NCI-H2029 treated with DMSO at 0.1 percent for 48 hours (cell line): ENCODE data around the gene GPR137.

Experiments used
- DNase-seq: peaks from one replicate; lab custom pipeline; 2025; lab: John Stamatoyannopoulos, UW

Gene GPR137

DNA sequence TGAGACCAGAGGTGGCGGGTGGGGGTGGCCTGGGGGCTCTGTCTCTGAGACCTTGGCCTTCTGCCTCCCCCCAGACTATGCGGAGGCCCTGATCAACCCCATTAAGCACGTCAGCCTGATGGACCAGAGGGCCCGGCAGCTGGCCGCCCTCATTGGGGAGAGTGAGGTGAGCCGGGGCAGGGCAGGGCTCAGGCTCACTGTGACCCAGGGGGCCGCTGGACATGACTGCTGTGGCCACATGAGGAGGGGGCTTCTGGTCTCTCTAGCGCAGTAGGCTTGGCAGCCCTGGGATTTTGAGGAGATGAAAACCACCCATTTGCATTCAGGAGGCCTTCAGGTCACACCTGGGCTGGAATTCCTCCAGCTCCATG is 21.7 kb upstream of the GPR137 start:
- no peak for DNase-seq

DNA sequence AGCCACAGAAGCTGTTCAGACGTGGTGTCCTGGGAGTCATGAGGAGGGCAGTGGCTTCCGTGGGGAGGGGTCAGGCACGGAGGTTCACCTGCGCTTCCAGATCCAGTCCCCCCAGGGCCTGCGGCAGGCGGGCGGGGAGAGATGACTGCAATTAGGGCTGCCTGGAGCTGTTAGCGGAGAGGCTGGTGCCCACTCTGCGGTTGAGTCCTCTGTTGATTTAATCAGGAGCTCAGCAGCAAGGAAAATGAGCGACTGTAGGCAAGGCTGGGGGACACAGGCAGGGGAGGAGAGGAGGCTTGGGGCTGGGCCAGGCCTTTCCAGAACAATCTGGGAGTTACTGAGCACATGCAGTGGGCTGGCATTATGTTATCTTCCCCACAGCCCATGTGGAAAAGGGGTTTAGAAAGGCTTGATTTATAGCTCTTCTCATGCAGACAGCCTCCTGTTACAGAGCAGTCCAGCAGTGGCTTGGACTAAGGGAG is 21.2 kb upstream of the GPR137 start:
- no peak for DNase-seq

DNA sequence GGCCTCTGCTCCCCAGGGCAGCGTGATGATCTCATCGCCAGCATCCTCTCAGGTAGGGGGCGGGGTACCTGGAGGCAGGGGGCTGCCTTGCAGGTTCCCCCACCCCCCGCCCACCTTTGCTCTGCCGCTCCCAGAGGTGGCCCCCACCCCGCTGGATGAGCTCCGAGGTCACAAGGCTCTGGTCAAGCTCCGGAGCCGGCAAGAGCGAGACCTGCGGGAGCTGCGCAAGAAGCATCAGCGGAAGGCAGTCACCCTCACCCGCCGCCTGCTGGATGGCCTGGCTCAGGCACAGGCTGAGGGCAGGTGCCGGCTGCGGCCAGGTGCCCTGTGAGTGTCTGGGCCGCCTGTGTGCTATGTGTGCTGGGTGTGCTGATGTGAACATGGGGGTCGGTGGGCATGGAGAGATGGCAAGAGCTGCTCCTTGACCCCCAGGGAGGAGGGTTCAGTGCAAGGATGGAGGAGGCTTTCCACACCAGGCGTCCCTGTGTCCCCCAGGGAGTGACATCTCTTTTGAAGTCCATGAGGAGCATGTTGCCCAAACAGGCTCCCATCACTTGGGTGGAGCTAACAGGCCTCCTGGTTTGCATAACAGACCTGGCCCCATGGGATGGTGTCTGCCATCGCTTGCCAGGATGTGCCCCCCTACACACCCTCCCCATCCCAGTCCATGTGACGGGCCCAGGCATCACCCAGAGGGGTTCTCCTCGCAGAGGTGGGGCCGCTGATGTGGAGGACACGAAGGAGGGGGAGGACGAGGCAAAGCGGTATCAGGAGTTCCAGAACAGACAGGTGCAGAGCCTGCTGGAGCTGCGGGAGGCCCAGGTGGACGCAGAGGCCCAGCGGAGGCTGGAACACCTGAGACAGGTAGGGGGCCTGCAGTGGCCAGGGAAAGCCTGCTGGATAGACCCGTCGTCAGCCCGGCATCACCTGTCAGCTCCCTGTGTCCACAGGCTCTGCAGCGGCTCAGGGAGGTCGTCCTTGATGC is 20.2 kb upstream of the GPR137 start:
- DNase-seq: no peak

DNA sequence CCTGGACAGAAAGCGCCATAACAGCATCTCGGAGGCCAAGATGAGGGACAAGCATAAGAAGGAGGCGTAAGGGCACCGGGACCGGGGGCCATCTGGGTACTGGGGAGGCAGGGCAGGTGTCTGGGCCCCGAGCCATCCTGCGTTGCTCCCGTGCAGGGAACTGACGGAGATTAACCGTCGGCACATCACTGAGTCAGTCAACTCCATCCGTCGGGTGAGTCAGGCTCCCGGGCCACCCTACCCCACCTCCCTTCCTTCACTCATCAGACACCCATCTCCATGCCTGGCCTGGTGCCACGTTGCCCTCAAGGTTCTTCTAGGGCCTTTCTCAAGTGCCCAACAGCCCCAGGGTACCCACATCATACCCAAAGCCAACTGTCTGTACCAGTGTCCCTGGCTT is 19.3 kb upstream of the GPR137 start:
- DNase-seq: no peak

DNA sequence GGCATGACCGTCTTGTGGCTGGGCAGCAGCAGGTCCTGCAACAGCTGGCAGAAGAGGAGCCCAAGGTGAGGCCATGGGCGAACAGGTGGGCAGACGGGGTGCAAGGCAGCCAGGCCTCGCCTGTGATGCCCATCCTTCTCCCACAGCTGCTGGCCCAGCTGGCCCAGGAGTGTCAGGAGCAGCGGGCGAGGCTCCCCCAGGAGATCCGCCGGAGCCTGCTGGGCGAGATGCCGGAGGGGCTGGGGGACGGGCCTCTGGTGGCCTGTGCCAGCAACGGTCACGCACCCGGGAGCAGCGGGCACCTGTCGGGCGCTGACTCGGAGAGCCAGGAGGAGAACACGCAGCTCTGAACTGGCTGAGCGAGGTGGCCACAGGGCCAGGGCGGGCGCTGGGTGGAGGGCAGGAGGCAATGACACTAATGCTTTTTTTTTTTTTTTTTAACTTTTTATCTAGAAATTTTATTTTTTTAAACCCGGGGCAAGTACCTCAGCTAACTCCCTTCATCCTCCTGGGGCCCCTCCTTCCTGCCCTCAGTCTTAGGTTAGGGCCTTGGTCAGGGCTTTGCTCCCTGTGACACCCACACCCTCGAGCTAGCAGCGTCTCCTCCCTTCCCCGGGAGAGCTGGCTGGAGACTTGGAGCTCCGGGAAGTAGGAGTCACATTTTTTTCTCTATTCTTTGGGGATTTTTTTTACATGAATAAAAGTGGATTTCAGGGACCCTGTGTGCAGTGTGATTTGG is 18.3 kb upstream of the GPR137 start:
- no peak for DNase-seq

DNA sequence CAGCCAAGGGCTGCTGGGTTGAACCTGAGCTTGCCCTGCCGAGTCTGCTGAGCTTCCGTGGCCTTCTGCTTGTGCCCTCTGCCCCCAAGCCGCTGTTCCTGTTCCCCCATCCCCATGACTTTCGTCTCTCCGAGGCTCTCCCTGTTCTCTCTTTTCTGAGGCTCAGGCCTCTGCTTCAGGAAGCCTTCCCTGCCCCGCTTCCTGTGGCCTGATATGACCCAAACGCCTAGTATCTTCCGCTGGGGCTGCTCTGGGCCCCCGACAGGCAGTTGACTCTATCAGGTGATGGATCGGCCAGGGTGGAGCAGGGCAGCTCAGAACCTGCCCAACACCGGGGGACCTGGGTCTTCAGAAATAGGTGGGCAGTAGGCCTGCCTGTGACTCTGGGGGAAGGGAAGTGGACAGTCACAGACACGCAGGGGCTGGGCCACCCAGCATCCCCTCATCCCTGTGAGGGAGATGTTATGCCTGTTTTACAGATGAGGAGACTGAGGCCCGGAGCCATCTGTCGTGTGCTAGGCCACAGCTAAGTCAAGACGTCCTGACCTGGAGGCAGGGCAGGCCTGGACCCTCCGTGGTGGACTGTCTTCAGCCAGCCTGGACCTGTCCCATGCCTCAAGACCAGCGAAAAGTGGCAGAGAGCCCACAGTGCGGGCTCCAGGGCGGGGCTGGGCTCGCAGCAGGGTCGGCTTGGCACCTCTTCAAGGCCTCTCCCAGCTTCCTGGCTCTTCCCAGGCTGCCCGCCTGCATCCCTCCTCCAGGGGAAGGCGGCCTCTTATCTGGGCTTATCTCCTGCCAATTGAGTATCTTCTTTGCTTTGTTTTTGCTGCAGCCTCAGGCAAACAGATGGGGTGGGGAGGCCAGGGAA is 17.4 kb upstream of the GPR137 start:
- DNase-seq: peak; percentile 50

DNA sequence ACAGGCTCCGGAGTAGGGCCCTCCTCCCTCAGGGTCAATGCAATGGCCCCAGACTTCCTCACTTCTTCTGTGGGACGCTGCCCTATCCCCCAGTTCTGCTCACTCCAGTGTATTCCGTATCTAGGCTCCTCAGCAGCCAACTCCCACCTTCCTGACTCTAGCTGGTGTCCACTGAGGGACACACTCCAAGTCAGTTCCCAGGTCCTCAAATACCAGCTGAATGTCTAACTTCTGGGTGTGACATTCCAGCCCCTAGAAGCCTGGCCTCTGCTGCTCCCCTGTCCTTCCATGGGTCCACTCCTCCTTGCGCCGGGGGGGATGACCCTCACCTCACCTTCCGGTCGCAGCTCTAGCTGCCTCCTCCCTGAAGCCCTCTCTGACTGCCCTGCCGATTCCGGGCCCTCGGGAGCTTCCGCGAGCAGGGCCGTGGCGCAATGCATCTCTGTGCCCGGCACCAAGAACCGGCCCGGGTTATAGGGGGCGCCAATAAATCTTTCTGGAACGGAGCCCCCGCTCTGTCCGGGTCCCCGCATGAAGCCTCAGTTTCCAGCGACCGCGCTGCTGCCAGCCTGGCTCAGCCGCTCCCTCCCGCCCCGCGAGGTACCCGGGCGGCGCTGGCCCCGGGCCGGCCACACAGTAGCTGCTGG is 16.6 kb upstream of the GPR137 start:
- DNase-seq: no peak

DNA sequence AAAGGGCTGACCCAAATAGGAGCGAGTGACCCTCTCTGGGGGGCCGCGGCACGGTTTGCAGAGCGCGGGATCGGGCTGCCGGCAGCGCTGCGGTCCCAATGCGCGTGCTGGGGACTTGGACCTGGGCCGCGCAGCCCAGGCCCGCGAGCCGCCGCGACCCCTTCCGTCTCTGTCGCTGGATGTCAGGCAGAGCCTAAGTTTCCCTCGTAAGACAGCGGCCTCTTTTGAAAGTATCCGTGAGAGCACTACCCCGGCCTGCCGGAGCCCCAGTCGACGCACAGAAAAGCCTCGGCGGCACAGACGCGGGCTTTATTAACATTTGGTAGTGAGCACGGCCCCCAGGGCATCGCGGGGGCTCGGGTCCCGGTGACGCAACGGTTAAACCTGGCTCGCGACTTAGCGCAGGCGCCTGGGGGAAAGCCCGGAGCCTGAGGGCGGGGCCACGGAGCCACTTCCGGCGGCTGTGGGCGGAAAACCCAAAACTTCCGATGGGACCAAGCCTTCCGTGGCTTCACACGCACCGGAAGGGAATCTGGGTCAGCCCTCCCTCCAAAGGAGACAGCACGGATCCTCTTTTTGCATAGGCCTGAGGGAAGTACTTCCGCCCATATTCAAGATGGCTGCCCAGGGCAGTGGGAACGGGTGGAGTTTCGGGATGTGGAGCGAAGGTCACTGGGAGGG is 16.0 kb upstream of the GPR137 start:
- peak; percentile 94 for DNase-seq

DNA sequence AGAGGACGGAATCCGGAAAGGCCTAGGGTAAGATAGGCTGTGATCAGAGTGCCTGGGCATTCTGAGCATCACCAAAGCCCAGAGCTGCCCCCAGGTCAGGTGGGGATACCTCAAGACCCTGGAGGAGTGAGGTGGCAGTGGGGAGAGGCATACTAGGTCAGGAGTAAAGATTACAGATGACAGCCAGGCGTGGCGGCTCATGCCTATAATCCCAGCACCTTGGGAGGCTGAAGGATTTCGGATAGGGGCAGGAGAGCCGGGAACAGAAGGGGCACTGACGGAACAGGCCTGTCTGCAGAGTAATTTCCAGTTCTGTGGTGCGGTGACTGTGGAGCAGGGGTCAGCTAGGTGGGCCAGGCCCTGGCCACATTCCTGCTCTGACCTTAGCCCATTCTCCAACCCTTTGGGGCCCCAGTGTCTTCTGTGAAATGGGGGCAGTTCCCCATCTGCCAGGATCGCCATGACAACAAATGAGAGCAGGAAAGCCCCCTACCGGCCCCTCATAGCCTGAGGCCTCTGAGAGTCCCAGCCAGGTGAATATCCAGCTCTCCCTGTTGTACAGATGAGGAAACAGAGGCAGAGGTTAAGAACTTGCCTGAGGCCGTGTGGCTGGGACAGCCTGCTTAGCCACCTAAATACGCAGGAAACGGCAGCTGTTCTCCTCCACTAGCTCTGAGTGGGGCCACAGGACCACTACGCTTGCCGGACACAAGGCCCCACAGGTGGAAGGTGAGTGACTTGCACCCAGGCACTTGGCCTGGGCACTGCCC is 10.4 kb upstream of the GPR137 start:
- DNase-seq: no peak

DNA sequence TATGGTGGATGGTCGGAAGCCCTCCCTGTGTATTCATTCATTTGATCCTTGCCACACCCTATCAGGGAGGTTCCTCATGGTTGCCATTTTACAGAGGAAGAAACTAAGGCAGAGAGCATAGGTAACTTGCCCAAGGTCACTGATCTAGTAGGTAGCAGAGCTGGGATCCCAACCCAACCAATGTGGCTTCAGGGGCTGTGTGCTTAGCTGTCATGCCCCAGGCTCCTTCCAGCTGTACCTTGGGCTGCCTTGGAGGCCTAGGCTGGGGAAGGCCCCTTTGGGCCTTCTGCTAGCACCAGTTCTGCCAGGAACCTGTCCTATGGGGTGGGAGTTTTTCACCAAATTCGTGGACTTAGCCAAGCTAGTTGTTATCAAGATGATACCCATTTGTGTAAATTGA is 9.8 kb upstream of the GPR137 start:
- no peak for DNase-seq

DNA sequence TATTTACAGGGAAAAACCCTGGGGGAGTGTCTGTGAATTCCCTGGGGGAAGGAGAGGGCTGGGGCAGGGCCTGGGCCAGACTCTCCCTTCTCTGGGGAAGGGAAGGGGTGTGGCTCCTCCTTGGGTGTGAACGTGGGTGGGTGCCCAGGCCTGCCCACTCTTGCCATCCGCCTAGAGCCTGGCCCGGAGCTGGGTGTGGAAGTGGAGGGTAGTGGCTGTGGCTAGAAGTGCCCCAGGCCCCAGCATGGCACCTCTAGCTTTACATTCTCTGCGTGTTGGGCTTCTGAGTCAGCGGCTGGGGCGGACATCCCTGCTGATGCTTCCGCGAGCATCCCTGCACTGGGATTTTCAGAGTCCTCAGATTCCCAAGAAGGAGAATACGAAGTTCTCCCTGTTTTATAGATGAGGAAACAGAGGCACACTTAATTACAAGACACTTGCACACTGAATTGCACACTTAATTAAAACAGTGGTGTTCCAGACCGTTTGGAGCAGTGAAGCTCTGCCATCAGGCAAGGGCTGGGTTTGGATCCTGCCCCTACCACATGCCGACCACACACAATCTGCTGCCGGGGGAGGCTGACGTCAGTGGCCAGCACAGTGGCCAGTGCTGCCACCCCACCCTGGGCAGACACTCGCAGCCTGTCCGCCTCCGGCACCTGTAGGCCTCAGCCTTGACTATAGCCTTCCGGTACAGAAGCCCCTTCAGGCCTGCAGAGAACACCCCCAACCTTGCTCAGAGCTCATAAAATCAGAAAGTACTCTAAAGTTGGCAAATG is 8.8 kb upstream of the GPR137 start:
- no peak for DNase-seq

DNA sequence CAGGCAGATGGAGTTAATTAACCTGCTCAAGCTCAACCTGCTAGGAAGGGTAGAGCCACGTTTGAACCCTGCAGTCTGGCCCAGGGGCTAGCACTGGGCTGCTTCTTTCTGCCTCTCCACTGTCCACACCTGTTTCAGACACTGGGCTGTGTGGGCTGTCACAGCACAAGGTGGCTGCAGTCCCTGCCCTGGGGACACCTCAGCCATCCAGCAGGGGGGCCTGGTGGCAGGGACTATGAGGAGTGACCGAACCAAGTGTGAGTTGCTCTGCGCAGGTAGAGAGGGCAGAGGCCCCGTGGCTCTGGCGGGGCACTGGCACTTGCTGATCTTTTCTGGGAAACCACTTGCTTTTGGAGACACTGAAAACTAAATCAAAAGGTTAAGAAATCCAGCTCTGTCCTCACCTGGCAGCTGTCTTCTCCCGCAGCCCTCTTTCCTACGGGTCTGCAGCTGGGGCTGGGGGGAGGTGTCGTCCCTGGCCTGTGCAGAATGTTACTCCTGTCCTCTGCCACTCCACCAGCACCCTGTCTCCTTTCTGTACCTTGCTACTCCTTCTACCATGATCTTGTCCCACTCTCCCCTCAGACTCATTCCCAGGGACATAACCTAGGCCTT is 7.0 kb upstream of the GPR137 start:
- DNase-seq: no peak

DNA sequence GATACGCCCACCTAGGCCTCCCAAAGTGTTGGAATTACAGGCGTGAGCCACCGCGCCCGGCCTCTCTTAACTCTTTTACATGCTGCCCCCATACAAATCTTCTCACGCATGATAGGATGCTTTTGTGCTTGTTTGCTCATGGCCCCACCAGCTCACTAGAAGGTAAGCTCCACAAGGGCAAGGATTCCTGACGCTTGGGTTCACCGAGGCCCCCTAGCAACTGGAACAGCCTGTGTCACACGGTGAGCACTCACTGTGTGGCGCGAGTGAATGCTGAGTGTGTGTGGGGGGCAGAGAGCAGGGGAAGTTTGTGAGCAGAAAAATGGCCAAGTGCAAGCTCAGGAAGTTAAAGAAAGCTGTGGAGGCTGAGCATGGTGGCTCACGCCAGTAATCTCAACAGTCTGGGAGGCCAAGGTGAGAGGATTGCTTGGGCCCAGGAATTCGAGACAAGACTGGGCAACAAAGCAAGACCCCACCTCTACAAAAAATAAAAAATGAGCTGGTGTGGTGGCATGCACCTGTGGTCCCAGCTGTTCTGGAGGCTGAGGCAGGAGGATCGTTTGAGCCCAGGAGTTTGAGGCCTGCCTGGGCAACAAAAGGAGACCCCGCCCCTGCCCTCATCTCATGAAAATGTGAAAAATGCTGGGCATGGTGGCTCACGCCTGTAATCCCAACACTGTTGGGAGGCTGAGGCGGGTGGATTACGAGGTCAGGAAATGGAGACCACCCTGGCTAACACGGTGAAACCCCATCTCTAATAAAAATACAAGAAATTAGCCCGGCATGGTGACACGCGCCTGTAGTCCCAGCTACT is 3.5 kb upstream of the GPR137 start:
- DNase-seq: no peak

DNA sequence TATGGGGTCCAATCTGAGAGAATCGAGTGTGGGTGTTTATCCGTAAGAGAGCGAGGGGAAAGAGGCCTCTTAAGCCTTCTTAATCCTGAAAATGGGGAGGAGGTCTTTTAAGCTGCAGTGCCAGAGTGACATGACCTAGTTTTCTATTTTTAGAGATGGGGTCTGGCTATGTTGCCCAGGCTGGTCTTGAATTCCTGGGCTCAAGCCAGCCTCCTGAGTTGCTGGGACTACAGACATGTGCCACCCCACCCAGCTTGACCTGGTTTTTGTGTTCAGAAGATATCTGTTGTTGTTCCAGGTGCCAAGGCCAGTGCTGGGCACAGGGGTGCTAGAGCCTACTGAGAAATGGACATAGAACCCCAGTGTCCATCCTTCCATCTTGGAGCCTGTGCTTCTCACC is 2.6 kb upstream of the GPR137 start:
- DNase-seq: no peak

DNA sequence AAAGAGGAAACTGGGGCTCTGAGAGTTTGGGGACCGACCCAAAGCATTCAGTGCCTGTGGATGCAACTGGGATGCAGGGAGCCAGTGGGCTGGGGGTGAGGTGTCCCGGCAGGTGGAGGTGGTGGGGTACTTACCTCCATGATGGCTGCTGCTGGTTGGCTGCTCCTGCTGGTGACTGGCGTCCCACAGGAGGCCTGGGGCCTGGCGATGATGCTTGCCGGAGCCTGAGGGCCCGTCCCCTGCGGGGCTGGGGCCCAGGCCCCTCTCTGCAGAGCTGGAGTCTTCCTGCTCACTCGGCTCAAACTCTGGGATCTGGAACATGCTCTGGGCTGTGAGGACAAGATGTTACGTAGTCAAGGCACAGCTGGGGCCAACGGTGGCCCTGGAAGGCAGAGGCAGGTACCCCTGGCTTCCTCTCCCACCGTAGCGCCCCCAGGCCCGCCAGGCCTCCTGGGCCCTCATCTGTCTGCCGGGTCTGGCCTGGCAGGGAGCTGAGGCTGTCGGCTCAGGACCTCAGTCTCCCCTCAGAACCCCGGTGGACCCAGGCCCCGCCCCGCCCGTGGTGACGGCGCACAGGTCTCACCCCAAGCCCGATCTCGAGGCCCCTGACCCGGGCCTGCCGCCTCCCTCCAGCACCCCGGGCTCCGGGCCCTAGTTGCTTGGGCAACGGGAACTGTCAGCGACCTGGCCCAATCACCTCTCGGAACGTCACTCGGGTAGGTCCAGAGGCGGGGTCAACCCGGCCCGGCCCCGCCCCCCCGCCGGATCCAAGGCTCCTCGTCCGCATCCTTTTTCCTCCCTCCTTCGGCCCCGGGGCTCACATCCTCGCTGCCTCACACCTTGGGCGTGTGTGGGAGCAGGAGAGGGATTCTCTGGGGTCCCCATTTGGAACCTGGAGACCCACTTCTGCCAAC is 1.3 kb upstream of the GPR137 start, which contains the start of gene BAD:
TSS of gene BAD (minus strand) at position 618 of the 914 bp plus-strand sequence. CDS start at position 321, 297 bp downstream.
- peak; percentile 81 for DNase-seq

DNA sequence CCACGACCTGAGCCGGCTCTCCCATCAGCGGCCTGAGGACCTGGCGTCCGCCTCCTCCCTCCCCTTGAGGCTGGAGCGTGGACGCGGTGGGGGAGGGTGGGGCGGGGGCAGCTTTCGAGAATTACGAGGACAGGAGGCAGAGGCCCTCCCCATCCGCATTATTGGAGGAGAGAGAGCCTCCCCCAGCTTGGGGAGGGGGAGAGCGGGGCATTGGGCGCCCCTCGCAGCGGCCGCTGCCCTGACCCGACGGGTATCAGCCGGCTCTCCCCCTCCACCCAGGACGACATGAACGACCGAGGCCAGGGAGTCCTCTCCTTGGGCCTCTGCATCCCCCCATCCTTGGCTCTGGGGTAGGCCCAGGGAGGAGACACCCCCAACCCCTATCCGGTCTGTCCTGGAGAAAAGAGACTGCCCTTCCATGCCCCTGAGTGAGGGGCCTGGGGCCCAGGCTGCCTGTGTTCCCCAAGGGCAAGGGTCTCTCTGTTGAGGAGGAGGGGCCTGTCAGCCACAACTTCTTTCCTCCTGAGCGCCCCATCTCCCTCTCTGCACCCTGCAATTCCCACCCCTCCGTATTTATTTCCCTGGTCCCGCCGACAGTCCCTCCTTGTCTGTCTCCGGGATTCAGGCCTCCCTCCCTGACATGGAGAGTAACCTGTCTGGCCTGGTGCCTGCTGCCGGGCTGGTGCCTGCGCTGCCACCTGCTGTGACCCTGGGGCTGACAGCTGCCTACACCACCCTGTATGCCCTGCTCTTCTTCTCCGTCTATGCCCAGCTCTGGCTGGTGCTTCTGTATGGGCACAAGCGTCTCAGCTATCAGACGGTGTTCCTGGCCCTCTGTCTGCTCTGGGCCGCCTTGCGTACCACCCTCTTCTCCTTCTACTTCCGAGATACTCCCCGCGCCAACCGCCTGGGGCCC is 495 bp downstream of the GPR137 start:
- peak; percentile 5 for DNase-seq
